GM12878 (cell line): Measurements from ENCODE around the gene AGTPBP1.

Experiments used
- FOS ChIP-seq: IDR thresholded peaks from 3 replicates; pipeline ENCODE4 v1.6.1; 2011; ENCODE audit warnings: borderline replicate concordance; ENCODE audit not compliant: insufficient read length; ENCODE audit errors: extremely low read depth
- MEF2A ChIP-seq: IDR thresholded peaks from 2 replicates; pipeline ENCODE4 v1.6.1; 2011; ENCODE audit warnings: low read depth, mild to moderate bottlenecking, low read length, moderate library complexity; ENCODE audit not compliant: insufficient read depth
- ZNF274 ChIP-seq: IDR thresholded peaks from one replicate; pipeline ENCODE4 v1.8.0; 2011; ENCODE audit not compliant: insufficient read length, insufficient read depth

DNA sequence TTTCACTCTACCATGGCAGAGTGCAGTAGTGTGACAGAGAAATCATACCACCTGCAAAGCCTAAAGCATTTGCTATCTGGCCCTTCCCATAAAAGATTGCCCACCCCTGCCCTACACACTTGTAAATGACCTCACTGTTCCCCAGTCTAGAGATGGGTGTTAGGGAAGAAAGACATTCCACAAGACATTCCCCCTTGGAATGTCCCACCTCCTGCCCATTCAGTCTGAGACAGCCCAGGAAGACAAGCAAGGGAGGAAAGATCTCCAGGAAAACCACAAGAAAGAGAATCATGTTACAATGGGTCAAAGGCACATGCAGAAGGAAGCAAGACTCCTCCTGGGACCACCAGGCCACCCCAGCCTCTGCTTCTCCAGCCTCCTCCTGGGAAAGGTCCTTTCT is 230.0 kb downstream of the AGTPBP1 start:
- TF ChIP-seq MEF2A (no peak), FOS (no peak), ZNF274 (no peak)
